Measurements from ENCODE around the gene COL4A2. TPM values are rescaled to one million over a fixed set of nuclear protein-coding genes. Genes with fewer than 3 reads are reported as not detected.

The COL4A2 gene
- total RNA-seq, 6 donors from 2014 or later = 169 to 458 (median 258) TPM

DNA sequence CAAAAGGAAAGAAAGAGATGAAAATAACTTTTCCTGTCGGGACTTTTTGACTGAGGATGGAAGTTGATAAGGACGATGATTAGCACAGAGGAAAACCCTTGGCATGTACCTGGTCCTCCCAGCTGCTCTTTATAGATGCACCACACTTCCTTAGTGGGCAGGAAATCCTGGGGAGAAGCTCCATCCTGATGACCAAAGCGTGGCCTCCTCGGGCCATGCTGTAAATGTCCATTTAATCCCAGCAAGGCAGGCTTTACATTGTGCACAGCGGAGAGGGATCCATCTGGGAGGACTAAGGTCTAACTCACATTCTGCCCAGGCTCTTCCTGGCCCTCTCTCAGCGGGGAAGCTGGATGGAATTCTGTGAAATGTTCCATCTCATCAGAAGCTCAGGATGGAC, 113.5 kb downstream of the COL4A2 start:
- Histone ChIP-seq H3K27ac (peak overlapping the region in 2 of 4 donors; percentile 19 to 76), H3K36me3 (peaks cover 0 to 17% (median under 1%) of the 10 kb centered on the region in 4 donors), H3K4me3 (no peak overlapping the region), H3K9me3 (no peaks in the 10 kb centered on the region), H3K27me3 (no peaks in the 10 kb centered on the region), H3K4me1 (peaks cover 8 to 46% (median 40%) of the 10 kb centered on the region in 4 donors)
- no peak for ATAC-seq (ENCODE audit: low FRiP score in 2 of 2)
- no peak for DNase-seq
- TF ChIP-seq EP300 (IDR thresholded peaks at IDR 0.05) = no peak
- peak in 1 of 2 donors; percentile 10 for TF ChIP-seq POLR2AphosphoS5 (IDR thresholded peaks at IDR 0.05)
- 35 to 46% methylated on average over 6 of the region's 6 CpGs for WGBS, 2 donors

DNA sequence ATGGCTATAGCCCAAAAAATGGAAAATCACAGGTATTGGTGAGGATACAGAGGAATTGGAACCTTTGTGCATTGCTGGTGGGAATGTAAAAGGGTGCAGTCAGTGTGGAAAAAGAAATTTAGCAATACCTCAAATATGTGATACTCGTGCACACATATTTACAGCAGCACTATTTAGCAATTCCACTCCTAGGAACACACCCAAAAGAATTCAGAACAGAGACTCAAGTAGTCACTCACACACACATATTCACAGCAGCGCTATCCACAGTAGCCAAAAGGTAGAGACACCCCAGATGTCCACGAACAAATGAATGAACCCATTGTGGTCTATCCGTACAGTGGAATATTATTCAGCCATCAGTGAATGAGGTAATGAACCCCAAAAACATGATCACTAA, 114.0 kb downstream of the COL4A2 start:
- H3K4me3 ChIP-seq = no peak overlapping the region
- no peak for DNase-seq
- peaks cover 8 to 43% (median 36%) of the 10 kb centered on the region in 4 donors for H3K4me1 ChIP-seq
- TF ChIP-seq POLR2A (IDR thresholded peaks at IDR 0.05) (no peak), EP300 (IDR thresholded peaks at IDR 0.05) (no peak), POLR2AphosphoS5 (IDR thresholded peaks at IDR 0.05) (no peak)
- TF ChIP-seq, protein P1, sequence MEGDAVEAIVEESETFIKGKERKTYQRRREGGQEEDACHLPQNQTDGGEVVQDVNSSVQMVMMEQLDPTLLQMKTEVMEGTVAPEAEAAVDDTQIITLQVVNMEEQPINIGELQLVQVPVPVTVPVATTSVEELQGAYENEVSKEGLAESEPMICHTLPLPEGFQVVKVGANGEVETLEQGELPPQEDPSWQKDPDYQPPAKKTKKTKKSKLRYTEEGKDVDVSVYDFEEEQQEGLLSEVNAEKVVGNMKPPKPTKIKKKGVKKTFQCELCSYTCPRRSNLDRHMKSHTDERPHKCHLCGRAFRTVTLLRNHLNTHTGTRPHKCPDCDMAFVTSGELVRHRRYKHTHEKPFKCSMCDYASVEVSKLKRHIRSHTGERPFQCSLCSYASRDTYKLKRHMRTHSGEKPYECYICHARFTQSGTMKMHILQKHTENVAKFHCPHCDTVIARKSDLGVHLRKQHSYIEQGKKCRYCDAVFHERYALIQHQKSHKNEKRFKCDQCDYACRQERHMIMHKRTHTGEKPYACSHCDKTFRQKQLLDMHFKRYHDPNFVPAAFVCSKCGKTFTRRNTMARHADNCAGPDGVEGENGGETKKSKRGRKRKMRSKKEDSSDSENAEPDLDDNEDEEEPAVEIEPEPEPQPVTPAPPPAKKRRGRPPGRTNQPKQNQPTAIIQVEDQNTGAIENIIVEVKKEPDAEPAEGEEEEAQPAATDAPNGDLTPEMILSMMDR (IDR thresholded peaks at IDR 0.05) = no peak
- H3K36me3 ChIP-seq = peaks cover 0 to 17% (median 3%) of the 10 kb centered on the region in 4 donors
- H3K9me3 ChIP-seq = no peaks in the 10 kb centered on the region
- 53 to 71% methylated on average over 4 of the region's 4 CpGs for WGBS, 2 donors
- no peak for ATAC-seq (ENCODE audit: low FRiP score in 2 of 2)
- H3K27me3 ChIP-seq = no peaks in the 10 kb centered on the region
- H3K27ac ChIP-seq = peak overlapping the region in 2 of 4 donors; percentile 19 to 76

DNA sequence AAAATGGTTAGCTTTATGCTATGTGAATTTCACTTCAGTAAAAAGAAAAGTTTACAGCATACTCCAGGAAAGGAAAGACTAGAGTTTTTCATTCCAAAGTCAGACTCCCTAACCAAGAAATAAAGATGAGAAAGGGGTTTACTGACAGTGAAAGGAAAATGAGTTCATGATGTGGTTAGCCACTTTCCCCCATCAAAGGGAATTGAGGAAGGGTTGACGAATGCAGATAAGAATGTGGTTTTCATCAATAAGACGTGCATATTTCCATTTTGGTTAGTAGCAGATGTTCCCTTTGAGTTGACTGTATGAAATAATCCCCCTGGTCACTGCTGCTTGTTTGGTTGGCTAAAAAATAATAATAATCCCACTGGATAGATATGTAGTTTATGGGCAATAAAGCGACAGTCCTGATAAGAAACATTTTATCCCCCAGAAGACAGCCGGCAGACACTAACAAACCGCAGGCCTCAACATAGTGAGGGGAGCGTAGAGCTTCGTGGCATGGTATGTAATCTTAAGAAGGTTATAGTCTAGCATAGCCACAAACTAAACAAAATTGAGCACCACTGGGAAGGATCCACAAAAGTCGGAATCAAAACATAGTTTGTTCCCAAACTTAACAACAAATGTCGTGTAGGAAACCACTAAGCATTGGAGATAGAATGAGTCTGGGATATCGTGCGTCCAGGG, 114.8 kb downstream of the COL4A2 start:
- Histone ChIP-seq H3K27ac (peak overlapping the region in 1 of 4 donors; percentile 19), H3K9me3 (no peaks in the 10 kb centered on the region)

DNA sequence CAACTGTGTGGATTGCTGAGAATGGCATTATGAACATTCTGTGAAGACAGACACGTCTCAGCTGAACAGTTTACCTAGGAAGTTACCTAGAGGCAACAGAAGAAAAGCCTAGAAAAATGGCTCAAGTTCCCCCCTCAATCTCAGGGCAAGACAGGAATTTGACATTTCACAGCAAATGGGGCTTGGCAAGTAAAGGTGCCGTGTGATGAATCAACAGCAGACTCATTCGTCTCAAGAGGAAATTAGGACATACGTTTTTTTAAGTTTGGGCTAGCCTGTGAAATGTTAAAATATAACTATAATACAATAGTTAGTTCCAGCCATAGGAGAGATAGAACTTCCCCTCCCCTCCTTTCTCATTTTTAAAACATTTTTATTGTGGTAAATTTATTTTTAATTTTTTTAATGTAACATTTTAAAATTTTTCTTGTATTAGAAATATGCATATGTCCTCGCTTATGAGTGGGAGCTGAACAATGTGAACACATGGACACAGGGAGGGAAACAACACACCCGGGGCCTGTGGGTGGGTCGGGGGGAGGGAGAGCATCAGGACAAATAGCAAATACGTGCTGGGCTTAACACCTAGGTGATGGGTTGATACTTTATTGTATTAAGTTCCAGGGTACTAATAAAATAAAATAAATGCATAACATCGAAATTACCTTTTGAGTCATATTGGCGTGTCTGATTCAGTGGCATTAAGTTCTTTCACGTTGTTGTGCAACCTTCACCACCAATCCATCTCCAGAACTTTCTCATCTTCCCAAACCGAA, 116.0 kb downstream of the COL4A2 start:
- Histone ChIP-seq H3K9me3 (no peaks in the 10 kb centered on the region), H3K4me3 (no peak overlapping the region), H3K36me3 (peaks cover 0 to 33% (median 3%) of the 10 kb centered on the region in 4 donors), H3K27me3 (no peaks in the 10 kb centered on the region), H3K4me1 (peaks cover 8 to 32% (median 27%) of the 10 kb centered on the region in 4 donors), H3K27ac (peak overlapping the region in 1 of 4 donors; percentile 24)
- no peak for TF ChIP-seq POLR2A (IDR thresholded peaks at IDR 0.05)
- TF ChIP-seq EP300 (IDR thresholded peaks at IDR 0.05) = no peak
- TF ChIP-seq POLR2AphosphoS5 (IDR thresholded peaks at IDR 0.05) = no peak
- TF ChIP-seq, protein P1 (IDR thresholded peaks at IDR 0.05) = no peak
- ATAC-seq (ENCODE audit: low FRiP score in 2 of 2) (no peak), DNase-seq (no peak)
- 63 to 65% methylated on average over 12 of the region's 12 CpGs for WGBS, 2 donors

More for the DNA sequence above, 114.8 kb downstream of the COL4A2 start:
- no peaks in the 10 kb centered on the region for H3K27me3 ChIP-seq
- ATAC-seq (ENCODE audit: low FRiP score in 2 of 2) (no peak), DNase-seq (no peak)
- no peak overlapping the region for H3K4me3 ChIP-seq
- peaks cover 8 to 39% (median 34%) of the 10 kb centered on the region in 4 donors for H3K4me1 ChIP-seq
- no peak for TF ChIP-seq POLR2AphosphoS5 (IDR thresholded peaks at IDR 0.05)
- peaks cover 0 to 22% (median 3%) of the 10 kb centered on the region in 4 donors for H3K36me3 ChIP-seq
- WGBS, 2 donors = 60 to 79% methylated on average over 11 of the region's 11 CpGs

DNA sequence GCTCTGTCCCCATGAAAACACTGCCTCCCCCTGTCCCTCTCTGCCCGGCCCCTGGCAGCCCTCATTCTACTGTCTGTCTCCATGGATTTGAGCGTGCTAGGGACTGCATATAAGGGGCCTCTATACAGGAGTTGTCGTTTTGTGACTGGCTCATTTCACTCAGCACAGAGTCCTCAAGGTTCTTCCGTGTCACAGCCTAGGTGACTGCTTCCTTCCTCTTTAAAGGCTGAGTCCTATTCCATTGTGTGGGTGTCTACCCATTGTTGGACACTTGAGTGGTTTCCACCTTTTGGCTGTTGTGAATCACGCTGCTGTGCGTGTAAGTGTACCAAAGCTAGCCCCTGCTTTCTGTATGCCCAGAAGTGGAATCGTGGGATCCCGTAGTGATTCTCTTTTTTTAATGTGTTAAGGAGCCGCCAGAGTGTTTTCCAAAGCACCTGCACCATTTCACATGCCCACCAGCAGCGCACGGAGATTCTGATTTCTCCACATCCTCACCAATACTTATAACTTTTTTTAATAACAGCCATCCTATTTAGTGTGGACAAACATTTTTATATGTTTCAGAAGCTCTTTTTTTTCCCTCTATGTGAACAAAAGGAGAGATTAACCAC, 116.7 kb downstream of the COL4A2 start:
- peaks cover 8 to 25% (median 21%) of the 10 kb centered on the region in 4 donors for H3K4me1 ChIP-seq
- peaks cover 0 to 40% (median 8%) of the 10 kb centered on the region in 4 donors for H3K36me3 ChIP-seq
- peak overlapping the region in 1 of 4 donors; percentile 24 for H3K27ac ChIP-seq
- WGBS, 2 donors = 73 to 75% methylated on average over 11 of the region's 11 CpGs
- no peak overlapping the region for H3K4me3 ChIP-seq
- no peaks in the 10 kb centered on the region for H3K9me3 ChIP-seq
- DNase-seq = no peak
- H3K27me3 ChIP-seq = no peaks in the 10 kb centered on the region
- ATAC-seq (ENCODE audit: low FRiP score in 2 of 2) = no peak
- TF ChIP-seq, protein P1 (IDR thresholded peaks at IDR 0.05) = no peak
